RWPE2 (cell line): ENCODE results near the gene TEF.

Source experiments
- ATAC-seq: fragments of 200-7000 bp; cut with Tn5 transposase; 3 replicates; pipeline ENCODE4 v1.9.1; 2021; ENCODE audit warnings: low read depth
- DNase-seq: peaks from one replicate; pipeline ENCODE4 v3.0.0-alpha.2; 2020; ENCODE audit warnings: low spot score
- H3K27ac ChIP-seq: fragments of 450-650 bp; 2 replicates; pipeline ENCODE4 v1.5.1; 2017; ENCODE audit warnings: mild to moderate bottlenecking; ENCODE audit not compliant: poor library complexity, severe bottlenecking
- H3K27me3 ChIP-seq: fragments of 250-450 bp; sonication (Bioruptor Pico); 2 replicates; pipeline ENCODE4 v1.5.1; 2021; ENCODE audit warnings: mild to moderate bottlenecking, moderate library complexity; ENCODE audit not compliant: insufficient read depth, poor library complexity, severe bottlenecking
- H3K36me3 ChIP-seq: fragments of 250-450 bp; sonication (Bioruptor Pico); 2 replicates; pipeline ENCODE4 v1.5.1; 2020; ENCODE audit warnings: low read depth, mild to moderate bottlenecking, moderate library complexity
- H3K4me1 ChIP-seq: fragments of 250-450 bp; sonication (Bioruptor Pico); 2 replicates; pipeline ENCODE4 v1.5.1; 2021; ENCODE audit warnings: mild to moderate bottlenecking, moderate library complexity; ENCODE audit not compliant: insufficient read depth, poor library complexity, severe bottlenecking
- H3K4me3 ChIP-seq: fragments of 250-450 bp; sonication (Bioruptor Pico); 2 replicates; pipeline ENCODE4 v1.5.1; 2021; ENCODE audit warnings: mild to moderate bottlenecking, moderate library complexity; ENCODE audit not compliant: severe bottlenecking
- H3K9me3 ChIP-seq: fragments of 250-450 bp; sonication (Bioruptor Pico); 2 replicates; pipeline ENCODE4 v1.5.1; 2021; ENCODE audit warnings: mild to moderate bottlenecking, moderate library complexity; ENCODE audit not compliant: severe bottlenecking
- TF ChIP-seq, protein P1 (sequence below): fragments of 450-650 bp; IDR thresholded peaks from one replicate; pipeline ENCODE4 v1.5.1; 2017; ENCODE audit warnings: mild to moderate bottlenecking, moderate library complexity; ENCODE audit not compliant: poor library complexity, severe bottlenecking

TEF gene

DNA sequence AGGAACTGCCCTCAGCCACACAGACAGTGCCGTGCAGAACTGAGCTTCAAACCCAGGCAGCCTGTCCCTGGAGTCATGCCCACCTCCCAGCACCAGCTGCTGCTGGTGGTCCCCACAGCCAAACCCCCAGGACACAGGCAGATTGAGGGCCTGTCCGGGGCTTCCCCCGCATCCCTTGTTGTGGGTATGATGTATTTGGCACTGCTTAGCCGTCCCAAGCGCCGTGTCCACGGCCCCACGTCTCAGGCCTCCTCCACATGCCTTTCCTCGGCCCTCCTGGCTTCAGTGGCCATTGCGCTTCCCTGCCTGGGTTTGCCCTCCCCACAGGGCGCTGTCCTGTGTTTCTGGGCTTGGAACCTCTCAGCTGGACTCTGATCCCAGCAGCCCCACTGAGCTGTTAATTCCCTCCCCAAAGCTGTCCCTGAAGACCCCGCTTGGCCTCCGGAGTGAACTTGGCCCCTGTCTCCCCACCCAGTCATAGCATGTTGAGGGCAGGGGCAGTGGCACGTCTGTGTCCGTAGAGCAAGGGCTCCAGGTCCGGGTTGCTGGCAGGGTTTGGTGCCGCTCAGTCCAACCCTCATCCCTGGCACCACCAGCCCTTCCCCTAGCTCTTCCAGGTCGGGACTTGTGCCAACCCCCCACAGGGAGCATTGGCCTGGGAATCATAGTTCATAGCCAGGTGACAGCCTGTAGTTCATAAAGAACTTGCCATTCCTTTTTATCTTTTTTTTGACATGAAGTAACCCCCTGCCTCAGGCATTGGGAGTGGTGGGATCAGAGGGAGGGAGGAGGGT, 34.5 kb upstream of the TEF start:
- Histone ChIP-seq H3K9me3 (no peaks in the 10 kb centered on the region), H3K36me3 (peaks cover 85% of the 10 kb centered on the region), H3K4me3 (no peak overlapping the region), H3K27me3 (no peaks in the 10 kb centered on the region), H3K27ac (no peak overlapping the region), H3K4me1 (no peaks in the 10 kb centered on the region)
- DNase-seq = peak; percentile 38
- TF ChIP-seq, protein P1, sequence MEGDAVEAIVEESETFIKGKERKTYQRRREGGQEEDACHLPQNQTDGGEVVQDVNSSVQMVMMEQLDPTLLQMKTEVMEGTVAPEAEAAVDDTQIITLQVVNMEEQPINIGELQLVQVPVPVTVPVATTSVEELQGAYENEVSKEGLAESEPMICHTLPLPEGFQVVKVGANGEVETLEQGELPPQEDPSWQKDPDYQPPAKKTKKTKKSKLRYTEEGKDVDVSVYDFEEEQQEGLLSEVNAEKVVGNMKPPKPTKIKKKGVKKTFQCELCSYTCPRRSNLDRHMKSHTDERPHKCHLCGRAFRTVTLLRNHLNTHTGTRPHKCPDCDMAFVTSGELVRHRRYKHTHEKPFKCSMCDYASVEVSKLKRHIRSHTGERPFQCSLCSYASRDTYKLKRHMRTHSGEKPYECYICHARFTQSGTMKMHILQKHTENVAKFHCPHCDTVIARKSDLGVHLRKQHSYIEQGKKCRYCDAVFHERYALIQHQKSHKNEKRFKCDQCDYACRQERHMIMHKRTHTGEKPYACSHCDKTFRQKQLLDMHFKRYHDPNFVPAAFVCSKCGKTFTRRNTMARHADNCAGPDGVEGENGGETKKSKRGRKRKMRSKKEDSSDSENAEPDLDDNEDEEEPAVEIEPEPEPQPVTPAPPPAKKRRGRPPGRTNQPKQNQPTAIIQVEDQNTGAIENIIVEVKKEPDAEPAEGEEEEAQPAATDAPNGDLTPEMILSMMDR = no peak
- ATAC-seq = no peak

DNA sequence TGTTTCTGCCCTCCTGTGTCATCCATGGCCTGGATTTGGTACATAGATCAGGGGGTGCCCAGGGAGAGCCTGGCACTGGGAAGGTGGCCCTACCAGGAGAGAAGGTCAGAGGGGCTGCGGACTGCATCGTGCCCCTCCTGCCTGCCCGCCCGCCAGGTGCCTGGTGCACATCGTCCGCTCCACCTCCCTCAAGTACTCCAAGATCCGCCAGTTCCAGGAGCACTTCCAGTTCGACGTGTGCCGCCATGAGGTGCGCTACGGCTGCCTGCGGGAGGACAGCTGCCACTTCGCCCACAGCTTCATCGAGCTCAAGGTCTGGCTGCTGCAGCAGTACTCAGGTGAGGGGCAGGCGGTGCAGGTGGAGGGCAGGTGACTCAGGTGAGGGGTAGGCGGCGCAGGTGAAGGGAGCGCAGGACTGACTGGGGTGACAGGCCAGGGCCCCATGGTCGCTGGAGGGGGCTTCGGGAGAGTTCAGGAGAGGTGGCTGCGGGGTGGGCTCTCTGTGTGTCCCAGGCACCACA, 32.7 kb upstream of the TEF start:
- H3K9me3 ChIP-seq = no peaks in the 10 kb centered on the region
- no peaks in the 10 kb centered on the region for H3K27me3 ChIP-seq
- peak; percentile 60 for DNase-seq
- TF ChIP-seq, protein P1 = no peak
- H3K27ac ChIP-seq = no peak overlapping the region
- peaks cover 81% of the 10 kb centered on the region for H3K36me3 ChIP-seq
- H3K4me1 ChIP-seq = no peaks in the 10 kb centered on the region
- no peak for ATAC-seq
- no peak overlapping the region for H3K4me3 ChIP-seq

DNA sequence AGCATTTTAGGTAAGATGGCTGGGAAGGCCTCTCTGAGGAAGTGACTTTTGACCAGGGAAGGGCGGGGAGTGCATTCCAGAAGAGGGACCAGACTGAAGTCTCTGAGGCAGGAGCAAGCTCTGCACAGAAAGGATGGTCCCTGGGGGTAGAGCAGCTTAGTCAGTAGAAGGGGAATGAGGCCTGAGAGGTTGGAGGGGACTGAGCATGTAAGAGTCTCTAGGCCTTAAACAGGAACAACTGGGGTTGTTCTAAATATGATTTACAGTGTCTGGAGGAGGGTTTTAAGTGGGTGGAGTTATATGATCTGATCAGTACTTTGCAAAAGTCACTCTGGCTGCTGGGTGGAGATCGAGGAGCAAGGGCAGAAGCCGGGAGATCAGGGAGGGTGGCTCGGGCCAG, 31.7 kb upstream of the TEF start:
- TF ChIP-seq, protein P1 = no peak
- H3K36me3 ChIP-seq = peaks cover 78% of the 10 kb centered on the region
- H3K9me3 ChIP-seq = no peaks in the 10 kb centered on the region
- no peak for ATAC-seq
- no peak for DNase-seq
- H3K4me3 ChIP-seq = no peak overlapping the region
- no peaks in the 10 kb centered on the region for H3K27me3 ChIP-seq
- H3K27ac ChIP-seq = no peak overlapping the region
- H3K4me1 ChIP-seq = no peaks in the 10 kb centered on the region

DNA sequence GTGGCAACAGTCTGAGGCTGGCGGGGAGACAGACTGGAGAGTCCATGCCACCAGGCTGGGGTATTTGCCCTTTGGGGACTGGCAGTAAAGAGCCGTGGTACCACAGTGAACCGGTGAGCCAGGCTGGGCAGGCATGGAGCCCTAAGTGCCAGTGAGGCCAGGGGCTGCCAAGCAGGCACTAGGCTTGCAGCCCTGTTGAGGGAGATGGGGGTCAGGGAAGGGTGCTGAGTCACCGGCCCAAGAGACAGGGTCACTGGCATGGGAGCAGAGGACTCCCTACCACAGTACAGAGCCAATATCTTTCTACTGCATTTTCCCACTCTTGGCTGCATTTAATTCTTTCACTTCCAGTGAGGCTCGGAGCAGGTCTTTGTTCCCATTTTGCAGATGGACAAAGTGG, 30.7 kb upstream of the TEF start:
- TF ChIP-seq, protein P1 = no peak
- Histone ChIP-seq H3K27me3 (no peaks in the 10 kb centered on the region), H3K4me3 (no peak overlapping the region), H3K4me1 (no peaks in the 10 kb centered on the region), H3K9me3 (no peaks in the 10 kb centered on the region), H3K36me3 (peaks cover 78% of the 10 kb centered on the region), H3K27ac (no peak overlapping the region)
- DNase-seq (peak; percentile 49), ATAC-seq (no peak)

DNA sequence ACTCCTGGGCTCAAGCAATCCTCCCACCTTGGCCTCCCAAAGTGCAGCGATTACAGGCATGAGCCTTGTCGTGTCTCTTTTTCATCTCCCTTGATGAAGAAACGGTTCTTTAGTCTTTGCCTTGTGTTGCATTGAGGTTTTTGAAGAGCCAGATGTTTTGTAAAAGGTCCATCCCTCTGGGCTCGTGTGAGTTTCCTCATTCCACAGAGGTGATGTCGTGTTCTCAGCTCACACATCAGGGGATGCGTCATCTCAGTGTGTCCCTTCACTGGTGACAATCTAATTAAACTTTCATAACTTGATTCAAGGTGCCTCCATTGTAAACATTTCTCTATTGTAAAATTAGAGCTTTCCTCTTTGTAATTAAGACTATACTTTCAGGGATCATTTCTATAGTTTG, 29.7 kb upstream of the TEF start:
- no peak overlapping the region for H3K27ac ChIP-seq
- H3K27me3 ChIP-seq = no peaks in the 10 kb centered on the region
- TF ChIP-seq, protein P1 = no peak
- H3K36me3 ChIP-seq = peaks cover 69% of the 10 kb centered on the region
- ATAC-seq (no peak), DNase-seq (no peak)
- no peak overlapping the region for H3K4me3 ChIP-seq
- no peaks in the 10 kb centered on the region for H3K4me1 ChIP-seq
- H3K9me3 ChIP-seq = no peaks in the 10 kb centered on the region
